ENCODE data around the gene SPATA13. TPM values are rescaled to one million over a fixed set of nuclear protein-coding genes. Genes with fewer than 3 reads are reported as not detected.

SPATA13 gene
- total and polyA plus RNA-seq, 2 donors (not counting 3 experiments of a cell fraction or from before 2014, with no cell fraction given), result 6.6 to 12.9 TPM

DNA sequence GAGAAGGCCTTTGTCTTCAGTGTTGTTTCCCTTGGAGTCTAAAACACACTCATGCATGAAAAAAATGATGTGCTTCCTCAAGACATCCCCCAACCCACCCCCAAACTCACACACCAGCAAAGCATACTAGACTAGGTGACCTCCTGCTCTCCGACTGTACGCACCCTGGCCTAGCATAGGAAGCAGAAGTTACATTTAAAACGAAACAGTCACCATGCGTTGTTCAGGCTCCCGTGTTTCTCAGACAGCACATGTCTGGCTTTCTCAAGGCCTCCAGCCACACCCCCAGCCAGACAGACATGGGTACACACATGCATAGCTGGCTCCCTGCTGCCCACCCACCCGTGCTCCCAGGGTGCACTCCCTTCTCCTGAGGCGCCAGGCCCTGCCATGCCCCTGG is 120.2 kb downstream of the SPATA13 start:
- DNase-seq (ENCODE audit: low read depth, low spot score), result no peak
- no peaks in the 10 kb centered on the region for H3K4me1 ChIP-seq (ENCODE audit: control insufficient read depth, extremely low read depth, insufficient read depth, low read length)
- H2AFZ ChIP-seq (ENCODE audit: low read depth, low read length), result no peak overlapping the region
- no peaks in the 10 kb centered on the region for H4K20me1 ChIP-seq (replicated peaks; ENCODE audit: control insufficient read depth, extremely low read depth, insufficient read depth, low read length)
- no peaks in the 10 kb centered on the region for H3K79me2 ChIP-seq (ENCODE audit: control insufficient read depth, insufficient read depth, low read length)
- dilution Hi-C loops (cut with MboI; ENCODE audit: extremely low pct_ligation_motif_present, low sequenced_read_pairs) (no loop called here), intact Hi-C loops (cut with micrococcal nuclease) (no loop called here)
- BruUV-seq (replicated peaks), result no TSS peak
- no peaks in the 10 kb centered on the region for H3K9me1 ChIP-seq (replicated peaks; ENCODE audit: control insufficient read depth, extremely low read depth, insufficient read depth, low read length)
- FAIRE-seq, result no peak
- no peaks in the 10 kb centered on the region for H3K27me3 ChIP-seq (ENCODE audit: control insufficient read depth in 2 of 2, insufficient read depth in 2 of 2, low read length in 2 of 2)
- CTCF ChIA-PET, result no interaction called here
- POLR2A ChIA-PET, result no interaction called here
- no peaks in the 10 kb centered on the region for H3K9me3 ChIP-seq (replicated peaks; ENCODE audit: control insufficient read depth, insufficient read depth, low read length)
- no peak overlapping the region for H3K9ac ChIP-seq (replicated peaks; ENCODE audit: extremely low read depth, insufficient read depth, low read length)
- no peak overlapping the region for H3K4me2 ChIP-seq (ENCODE audit: insufficient read depth, low read length)
- no peak overlapping the region for H3K27ac ChIP-seq (ENCODE audit: insufficient read depth, low read depth, low read length)
- H3K4me3 ChIP-seq (replicated peaks in 1 of 3; ENCODE audit: insufficient read depth in 1 of 3, low read depth in 1 of 3, low read length in 3 of 3), result no peak overlapping the region
- TF ChIP-seq JUN (IDR thresholded peaks at IDR 0.05; ENCODE audit: borderline replicate concordance, insufficient read depth, insufficient read length, low read depth), result no peak
- TF ChIP-seq, protein P1, sequence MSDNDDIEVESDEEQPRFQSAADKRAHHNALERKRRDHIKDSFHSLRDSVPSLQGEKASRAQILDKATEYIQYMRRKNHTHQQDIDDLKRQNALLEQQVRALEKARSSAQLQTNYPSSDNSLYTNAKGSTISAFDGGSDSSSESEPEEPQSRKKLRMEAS (IDR thresholded peaks at IDR 0.05; ENCODE audit: insufficient read depth, insufficient read length), result no peak
- no peak for TF ChIP-seq EZH2 (IDR thresholded peaks at IDR 0.05; ENCODE audit: borderline replicate concordance, low read depth, low read length, severe bottlenecking)
- TF ChIP-seq POLR2AphosphoS5 (IDR thresholded peaks at IDR 0.05; ENCODE audit: insufficient read depth, low read depth, low read length), result no peak
- TF ChIP-seq MYC (IDR thresholded peaks at IDR 0.05; ENCODE audit: low read depth, low read length), result no peak
- TF ChIP-seq POLR2A (IDR thresholded peaks at IDR 0.05; ENCODE audit: low read depth, low read length), result no peak
- TF ChIP-seq FOS (IDR thresholded peaks at IDR 0.05; ENCODE audit: borderline replicate concordance, insufficient read depth, low read length), result no peak
- TF ChIP-seq GATA2 (IDR thresholded peaks at IDR 0.05; ENCODE audit: insufficient read depth, insufficient read length, low read depth, low read length), result no peak
- TF ChIP-seq, protein P2, sequence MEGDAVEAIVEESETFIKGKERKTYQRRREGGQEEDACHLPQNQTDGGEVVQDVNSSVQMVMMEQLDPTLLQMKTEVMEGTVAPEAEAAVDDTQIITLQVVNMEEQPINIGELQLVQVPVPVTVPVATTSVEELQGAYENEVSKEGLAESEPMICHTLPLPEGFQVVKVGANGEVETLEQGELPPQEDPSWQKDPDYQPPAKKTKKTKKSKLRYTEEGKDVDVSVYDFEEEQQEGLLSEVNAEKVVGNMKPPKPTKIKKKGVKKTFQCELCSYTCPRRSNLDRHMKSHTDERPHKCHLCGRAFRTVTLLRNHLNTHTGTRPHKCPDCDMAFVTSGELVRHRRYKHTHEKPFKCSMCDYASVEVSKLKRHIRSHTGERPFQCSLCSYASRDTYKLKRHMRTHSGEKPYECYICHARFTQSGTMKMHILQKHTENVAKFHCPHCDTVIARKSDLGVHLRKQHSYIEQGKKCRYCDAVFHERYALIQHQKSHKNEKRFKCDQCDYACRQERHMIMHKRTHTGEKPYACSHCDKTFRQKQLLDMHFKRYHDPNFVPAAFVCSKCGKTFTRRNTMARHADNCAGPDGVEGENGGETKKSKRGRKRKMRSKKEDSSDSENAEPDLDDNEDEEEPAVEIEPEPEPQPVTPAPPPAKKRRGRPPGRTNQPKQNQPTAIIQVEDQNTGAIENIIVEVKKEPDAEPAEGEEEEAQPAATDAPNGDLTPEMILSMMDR (IDR thresholded peaks at IDR 0.05; ENCODE audit: extremely low read depth in 1 of 2, insufficient read depth in 1 of 2, low read depth in 1 of 2, low read length in 2 of 2), result no peak
- no peaks in the 10 kb centered on the region for H3K36me3 ChIP-seq (ENCODE audit: control insufficient read depth in 2 of 2, extremely low read depth in 1 of 2, insufficient read depth in 2 of 2, low read length in 2 of 2)

Measured in endothelial cell of umbilical vein (primary cell).